Ecto neural progenitor cell (in vitro differentiated cells): ENCODE results near the gene MALRD1.

ENCODE experiments used
- DNase-seq: peaks from one replicate; pipeline ENCODE4 v3.0.0-alpha.2; 2018; ENCODE audit warnings: low spot score

MALRD1 gene

GRCh38 chr10:19111501-19112267 lies 63.1 kb downstream of the MALRD1 start:
- no peak for DNase-seq

GRCh38 chr10:19117438-19117837 lies 68.8 kb downstream of the MALRD1 start:
- no peak for DNase-seq

- DNase-seq, result no peak
These were observed 70.6 kb downstream of the MALRD1 start for GRCh38 chr10:19119191-19119590.

GRCh38 chr10:19120381-19120908 lies 71.8 kb downstream of the MALRD1 start:
- DNase-seq, result no peak

- no peak for DNase-seq
These were observed 85.4 kb downstream of the MALRD1 start for GRCh38 chr10:19133992-19134391.

GRCh38 chr10:19142967-19143366 lies 94.4 kb downstream of the MALRD1 start:
- DNase-seq, result no peak

- no peak for DNase-seq
These were observed 95.6 kb downstream of the MALRD1 start for GRCh38 chr10:19144206-19144605.

GRCh38 chr10:19154375-19154774 lies 105.8 kb downstream of the MALRD1 start:
- DNase-seq, result no peak

GRCh38 chr10:19158358-19158757 lies 109.8 kb downstream of the MALRD1 start:
- no peak for DNase-seq

- no peak for DNase-seq
These were observed 110.3 kb downstream of the MALRD1 start for GRCh38 chr10:19158870-19159269.

- no peak for DNase-seq
These were observed 115.9 kb downstream of the MALRD1 start for GRCh38 chr10:19164461-19164860.

GRCh38 chr10:19168584-19168983 lies 120.0 kb downstream of the MALRD1 start:
- DNase-seq, result peak; percentile 55

- DNase-seq, result no peak
These were observed 120.4 kb downstream of the MALRD1 start for GRCh38 chr10:19169041-19169440.

- DNase-seq, result no peak
These were observed 121.1 kb downstream of the MALRD1 start for GRCh38 chr10:19169684-19170083.

- no peak for DNase-seq
These were observed 130.1 kb downstream of the MALRD1 start for GRCh38 chr10:19178675-19179074.

- no peak for DNase-seq
These were observed 136.3 kb downstream of the MALRD1 start for GRCh38 chr10:19184891-19185290.

- no peak for DNase-seq
These were observed 146.3 kb downstream of the MALRD1 start for GRCh38 chr10:19194866-19195265.

- DNase-seq, result no peak
These were observed 147.1 kb downstream of the MALRD1 start for GRCh38 chr10:19195698-19196097.

GRCh38 chr10:19200211-19200610 lies 151.6 kb downstream of the MALRD1 start:
- DNase-seq, result no peak

- no peak for DNase-seq
These were observed 155.8 kb downstream of the MALRD1 start for GRCh38 chr10:19204246-19204917.

- no peak for DNase-seq
These were observed 160.7 kb downstream of the MALRD1 start for GRCh38 chr10:19209319-19209718.

- no peak for DNase-seq
These were observed 164.0 kb downstream of the MALRD1 start for GRCh38 chr10:19212590-19212989.

- DNase-seq, result no peak
These were observed 172.6 kb downstream of the MALRD1 start for GRCh38 chr10:19221216-19221615.
